Stimulated activated naive CD8-positive, alpha-beta T cell treated with anti-CD3 and anti-CD28 coated beads, Interleukin-15, Interleukin-2, amounts not matched to agents 100 U/mL and 50 U/mL, for 24 hours (primary cell): Measurements from ENCODE around the gene NPB.

Experiments used
- ATAC-seq: fragments of 150-1000 bp; cut with Tn5 transposase; one replicate; pipeline ENCODE4 v1.10.0; 2021
- DNase-seq: peaks from one replicate; pipeline ENCODE4 v3.0.0; 2021

Gene NPB

DNA sequence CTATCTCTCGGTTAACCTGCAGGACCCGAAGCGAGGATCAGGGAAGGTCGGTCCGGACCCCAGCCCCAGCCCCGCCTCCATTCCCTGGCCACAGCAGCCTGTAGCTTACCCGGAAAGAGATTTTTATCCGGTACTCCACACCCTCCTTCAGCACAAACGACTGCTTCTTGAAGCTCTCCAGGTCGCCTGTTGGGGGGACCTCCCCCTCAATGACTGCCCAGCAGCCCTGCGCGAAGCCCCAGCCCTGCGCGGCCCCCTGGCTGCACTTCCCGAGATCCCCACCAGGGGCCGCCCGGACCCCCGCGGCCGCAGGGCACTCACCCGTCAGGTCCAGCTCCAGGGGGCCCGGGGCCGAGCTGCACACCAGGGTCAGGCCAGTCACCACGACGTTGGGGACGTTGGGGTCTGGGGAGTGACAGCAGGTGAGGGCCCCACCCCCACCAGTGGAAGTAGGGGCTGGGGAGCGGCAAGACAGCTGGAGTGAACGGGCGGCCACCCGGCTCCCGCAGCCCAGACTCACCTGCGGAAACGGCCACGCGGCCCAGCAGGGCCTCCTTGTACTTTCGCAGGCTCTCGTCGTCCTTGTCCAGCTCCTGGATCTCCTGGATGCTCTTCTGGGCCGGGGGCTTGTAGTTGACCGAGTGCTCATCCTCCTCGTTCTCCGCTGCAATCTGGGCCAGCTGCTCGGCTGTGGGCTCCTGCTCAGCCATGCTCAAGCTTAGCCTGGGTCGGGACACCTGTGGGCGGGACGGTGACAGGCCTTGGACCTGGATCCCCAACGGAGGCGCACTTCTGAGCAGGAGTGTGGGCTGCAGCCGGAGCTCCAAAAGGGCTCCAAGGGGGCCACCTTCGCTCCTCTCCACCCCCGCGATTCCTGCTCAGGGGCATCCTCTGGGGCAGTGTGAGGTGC is 32.6 kb upstream of the NPB start:
- peak; percentile 78 for DNase-seq
- peak; percentile 15 for ATAC-seq

DNA sequence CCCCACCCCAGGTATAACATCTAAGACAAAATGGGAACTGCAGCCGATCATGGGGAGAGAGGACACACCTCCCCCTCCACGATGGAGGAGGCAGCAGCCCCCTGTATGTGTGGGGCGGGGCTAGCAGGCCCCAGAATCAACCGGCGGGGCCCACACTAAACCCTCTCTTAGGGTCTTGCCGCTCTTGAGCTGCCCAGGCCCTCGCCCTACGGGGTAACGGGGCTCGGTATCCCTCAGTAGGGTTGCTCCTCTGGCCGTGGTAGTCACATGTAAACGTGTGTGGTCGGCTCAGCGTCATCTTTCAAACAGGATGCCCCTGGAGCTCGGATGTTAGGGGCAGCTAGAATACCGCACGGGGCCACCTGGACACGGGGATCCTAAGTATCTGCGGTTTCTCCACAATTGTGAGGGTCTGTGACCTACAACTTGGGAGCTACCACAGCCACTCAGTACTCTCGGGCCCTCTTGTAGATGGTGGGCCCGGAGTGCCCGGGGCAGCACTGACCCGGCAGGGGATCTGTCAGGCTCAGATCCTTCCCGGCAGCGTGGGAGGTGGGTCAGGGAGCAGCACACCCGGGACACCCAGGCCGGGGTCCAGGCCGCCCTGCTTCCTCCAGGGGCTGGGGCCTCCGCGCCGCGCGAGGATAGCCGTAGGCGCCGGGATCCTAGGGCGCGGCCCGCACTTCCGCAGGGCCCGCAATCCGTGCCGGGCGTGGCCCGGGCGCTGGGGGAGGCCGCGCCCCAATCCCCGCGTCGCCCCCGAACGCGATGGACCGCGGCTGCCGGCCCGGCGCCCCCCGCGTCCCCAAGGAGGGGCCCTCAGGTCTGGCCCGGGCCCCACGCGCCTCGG is 31.7 kb upstream of the NPB start:
- peak; percentile 61 for DNase-seq
- peak; percentile 5 for ATAC-seq

DNA sequence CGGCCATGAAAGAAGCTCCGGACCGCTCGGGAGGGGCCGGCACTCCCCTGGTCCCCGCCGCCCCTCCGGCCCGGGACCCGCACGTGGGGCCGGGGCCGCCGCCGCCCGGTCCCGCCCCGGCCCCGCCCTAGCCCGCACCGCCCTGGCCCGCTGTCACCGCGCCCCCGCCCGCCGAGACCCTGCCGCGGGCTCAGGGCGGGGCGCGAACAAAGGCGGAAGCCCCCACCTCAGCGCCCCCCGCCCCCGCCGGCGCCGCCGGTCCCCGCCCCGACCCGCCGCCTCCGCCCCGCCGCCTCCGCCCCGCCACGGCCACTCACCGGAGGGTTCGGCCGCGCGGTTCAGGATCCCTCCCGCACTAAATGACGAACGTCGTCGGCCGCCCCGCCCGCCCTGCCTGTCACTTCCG is 31.1 kb upstream of the NPB start, which contains the start of gene ARHGDIA:
Gene ARHGDIA, minus strand, starts transcription at position 357 of the 406 bp plus-strand sequence. CDS start 1,407 bp downstream, outside the sequence.
- DNase-seq, result no peak
- peak; percentile 53 for ATAC-seq

DNA sequence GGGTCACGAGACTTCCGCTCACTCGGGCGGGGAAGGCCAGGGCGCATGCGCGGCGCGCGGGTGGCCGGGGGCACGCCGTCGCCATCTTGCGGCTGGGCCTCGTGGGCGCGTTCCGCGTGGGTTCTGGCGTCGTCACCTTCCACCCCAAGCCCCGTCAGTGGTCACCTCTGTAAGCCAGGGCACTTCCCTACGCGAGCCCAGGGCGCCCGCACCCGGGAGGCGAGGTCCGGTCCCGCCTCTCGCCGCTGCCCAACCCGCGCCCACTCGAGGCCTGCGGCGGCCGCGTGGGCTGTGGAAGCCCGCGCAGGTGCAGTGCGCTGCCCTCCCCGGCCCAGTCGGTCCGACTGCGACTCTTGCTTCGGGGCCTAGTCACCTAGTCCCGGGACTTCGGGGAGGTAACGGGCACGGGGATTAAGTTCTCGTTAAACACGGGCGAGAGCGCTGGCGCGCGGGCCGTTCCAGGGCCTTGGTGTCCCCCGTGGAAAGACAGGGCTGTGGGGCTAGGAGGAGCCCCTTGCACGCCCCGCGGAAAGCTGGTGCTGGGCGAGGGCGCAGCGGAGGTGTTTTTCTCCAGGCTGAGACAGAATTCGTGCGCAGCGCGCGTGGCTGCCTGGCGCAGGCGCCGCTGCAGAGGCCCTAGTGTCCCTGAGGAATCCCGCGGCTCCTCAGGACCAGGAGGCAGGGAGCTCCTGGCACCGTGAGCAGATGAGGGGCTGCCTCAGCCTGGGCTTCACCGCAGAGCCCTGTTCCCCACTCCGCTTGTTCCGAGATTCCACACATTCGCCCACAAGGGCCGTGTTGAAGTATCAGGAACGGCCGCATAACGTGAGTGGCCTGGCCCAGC is 30.4 kb upstream of the NPB start:
- DNase-seq (peak; percentile 98), ATAC-seq (no peak)

DNA sequence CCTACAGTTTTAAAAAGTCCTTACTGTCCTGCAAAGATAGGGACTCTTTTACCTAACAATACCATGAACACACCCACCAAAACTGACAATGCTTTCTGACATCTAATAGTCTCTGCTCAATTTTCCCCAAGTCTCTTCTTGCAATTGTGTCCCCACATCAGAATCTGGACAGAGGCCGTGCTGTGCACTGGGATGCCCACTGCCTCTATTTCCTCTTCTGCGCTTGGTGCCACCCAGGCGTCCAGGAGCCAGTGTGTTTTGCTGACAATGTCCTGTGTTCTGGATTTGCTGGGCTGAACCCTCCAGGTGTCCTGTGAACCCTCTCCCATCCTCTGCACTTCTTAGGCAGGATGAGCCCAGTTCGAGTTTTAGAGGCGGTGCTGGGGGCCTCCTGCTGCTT is 24.5 kb upstream of the NPB start:
- DNase-seq (no peak), ATAC-seq (no peak)

DNA sequence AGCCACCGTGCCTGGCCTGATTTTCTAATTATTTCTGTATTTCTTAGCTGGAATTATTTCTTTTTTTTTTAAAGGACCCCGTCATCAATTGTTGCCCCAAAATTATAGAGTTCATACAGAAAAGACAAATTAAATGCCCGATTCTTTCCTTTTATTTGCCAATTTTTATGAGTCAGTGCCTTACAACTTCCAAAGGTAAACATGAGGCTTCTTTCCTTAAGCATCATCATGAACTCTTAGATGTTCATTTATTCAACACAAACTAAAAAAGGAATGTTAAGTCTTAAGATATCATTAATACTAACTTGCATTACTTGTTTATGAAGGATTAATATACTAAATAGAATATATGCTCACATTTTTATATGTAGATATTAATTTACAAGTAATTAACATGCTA is 23.7 kb upstream of the NPB start:
- DNase-seq, result no peak
- ATAC-seq, result no peak

DNA sequence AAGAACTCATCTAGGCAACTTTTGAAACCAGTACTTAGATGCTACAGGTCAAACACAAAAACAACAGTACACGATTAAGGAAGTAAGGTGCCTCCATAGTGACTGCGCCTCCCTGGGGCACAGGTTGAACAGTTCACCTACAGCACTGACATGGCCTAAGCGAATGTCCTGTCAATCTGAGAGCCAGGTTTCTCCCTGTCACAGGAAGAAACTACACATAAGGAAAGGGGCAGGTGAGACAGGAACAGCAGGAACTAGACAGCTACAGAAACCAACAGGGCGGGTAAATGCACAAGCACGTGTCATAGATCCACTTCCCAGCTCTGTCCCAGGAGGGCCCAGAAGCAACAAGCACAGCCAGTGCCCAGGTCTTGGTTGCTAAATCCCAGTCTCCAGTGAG is 22.9 kb upstream of the NPB start:
- no peak for DNase-seq

DNA sequence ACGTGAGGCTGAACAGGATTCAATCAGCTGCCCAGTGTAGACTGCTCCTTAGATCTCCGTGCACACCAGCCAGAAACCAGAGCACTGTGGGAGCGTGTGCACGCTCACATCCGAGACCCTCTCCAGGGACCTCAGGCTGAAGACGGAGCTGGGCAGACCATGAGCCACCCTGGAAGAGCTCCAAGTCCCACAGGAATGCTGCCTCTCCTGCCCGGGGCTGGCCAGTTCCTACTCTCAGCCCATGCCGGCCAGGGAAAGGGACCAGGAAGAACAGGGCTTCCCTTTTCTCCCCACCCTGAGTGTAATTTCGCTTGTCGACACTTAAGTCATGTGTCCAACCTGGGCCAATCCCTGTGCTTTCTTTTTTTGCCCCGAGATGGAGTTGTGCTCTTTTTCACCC is 17.5 kb upstream of the NPB start:
- DNase-seq, result no peak
- no peak for ATAC-seq

More for the DNA sequence above, 22.9 kb upstream of the NPB start:
- ATAC-seq, result no peak

DNA sequence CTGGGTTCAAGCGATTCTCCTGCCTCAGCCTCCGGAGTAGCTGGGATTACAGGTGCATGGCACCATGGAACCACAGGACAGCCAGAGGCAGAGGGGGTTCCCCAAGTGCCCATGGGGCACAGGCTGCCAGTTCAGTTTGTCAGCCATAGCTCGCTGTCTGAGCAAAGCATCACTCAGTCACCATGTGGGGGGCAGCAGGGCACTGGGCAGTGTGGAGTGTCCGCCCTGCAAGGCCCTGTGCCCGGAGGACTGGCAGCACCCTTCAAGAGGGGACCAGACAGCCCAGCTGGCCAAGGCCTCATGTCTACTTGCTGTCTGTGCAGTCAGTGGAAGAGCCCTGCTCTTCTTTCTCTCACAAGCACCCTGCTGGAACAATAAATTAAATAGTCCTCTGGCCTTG is 17.1 kb upstream of the NPB start:
- DNase-seq (no peak), ATAC-seq (no peak)

DNA sequence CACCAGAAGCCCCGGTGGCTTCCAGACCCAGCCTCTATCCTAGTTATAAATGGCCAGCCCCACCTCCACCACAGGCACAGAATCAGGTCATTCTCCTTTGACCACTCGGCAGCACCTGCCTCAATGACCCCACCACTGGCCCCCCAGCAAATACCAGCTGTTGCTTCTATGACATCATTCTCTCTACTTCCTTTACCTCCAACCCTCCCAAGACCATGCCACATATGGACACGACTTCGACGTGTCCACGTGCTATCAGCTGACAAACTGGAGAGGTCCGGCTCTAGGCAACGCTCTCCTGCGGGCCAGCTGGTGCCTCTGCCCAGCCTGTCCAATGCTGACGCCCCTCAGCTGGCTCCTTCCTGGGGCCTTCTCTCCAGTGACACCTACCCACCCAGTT is 16.6 kb upstream of the NPB start:
- DNase-seq (no peak), ATAC-seq (no peak)

DNA sequence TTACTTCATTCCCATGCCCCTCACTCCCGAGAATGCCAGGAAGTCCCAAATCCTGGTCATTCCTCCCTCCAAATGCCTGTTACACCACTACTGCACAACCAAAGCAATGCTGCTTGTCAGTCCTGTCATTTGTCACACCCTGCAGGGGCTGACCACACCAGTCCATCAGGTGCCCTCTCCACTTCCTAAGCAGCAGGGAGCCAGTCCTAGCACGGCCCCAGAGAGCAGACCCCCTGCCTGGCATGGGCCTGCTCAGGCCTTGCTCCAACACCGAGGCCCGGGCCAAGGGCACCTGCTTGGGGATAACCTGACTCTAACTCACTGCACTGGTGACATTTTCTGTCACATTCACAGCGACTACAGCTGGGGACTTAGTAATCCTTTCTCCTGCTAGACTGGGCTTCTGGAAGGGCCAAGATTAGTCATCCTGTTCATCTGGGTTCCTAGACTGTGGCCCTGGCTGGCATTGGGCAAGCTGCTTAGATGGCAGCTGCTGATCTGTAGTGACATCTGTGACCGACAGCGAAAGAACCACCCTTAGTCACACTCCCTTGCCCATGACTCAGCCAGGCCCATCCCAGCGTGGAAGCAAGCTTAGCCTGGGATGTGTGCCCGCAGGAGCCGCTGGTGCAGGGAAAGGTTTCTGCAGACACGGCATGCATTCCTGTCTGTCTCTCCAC is 16.0 kb upstream of the NPB start:
- DNase-seq (no peak), ATAC-seq (no peak)

DNA sequence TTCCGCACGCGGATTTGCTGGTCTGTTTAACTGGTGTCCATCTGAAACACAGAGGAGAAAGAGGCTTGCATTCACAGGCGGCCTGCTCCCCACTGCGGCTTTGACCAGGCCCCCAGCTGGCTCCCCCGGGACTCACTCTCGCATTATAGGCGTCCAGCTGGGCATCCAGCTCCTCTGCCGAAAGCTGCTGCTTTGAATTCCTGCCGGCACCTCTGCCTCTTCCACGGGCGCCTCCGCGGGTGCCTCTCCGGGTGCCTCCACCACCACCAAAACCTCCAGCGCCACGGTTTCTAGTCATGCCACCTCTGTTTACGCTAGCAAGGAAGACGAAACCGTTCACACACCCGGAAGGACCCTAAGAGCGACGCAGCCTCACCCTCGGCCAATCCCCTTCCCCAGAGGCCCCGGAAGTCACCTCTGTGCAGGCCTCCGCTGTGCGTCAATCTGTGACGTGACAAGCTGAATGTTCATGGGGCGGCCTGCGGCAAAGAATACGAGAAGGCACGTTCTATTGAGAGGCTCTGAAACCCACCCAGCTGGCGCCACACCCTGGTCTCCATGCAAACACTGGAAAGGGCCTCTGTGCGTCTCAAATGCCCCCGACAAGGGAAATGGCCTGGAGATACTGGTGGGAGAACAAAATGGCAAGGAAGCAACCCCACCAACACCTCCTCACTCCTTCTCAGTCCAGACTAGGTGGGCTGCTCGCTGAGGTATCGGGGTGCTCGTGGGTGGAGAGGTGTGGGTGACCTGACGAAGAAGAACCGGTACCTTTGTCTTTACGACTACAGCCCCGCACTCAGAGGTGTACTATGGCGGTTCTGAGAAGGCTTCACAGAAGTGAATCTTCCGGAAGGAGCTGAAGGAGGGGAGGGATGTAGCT is 13.7 kb upstream of the NPB start:
- DNase-seq (no peak), ATAC-seq (no peak)

DNA sequence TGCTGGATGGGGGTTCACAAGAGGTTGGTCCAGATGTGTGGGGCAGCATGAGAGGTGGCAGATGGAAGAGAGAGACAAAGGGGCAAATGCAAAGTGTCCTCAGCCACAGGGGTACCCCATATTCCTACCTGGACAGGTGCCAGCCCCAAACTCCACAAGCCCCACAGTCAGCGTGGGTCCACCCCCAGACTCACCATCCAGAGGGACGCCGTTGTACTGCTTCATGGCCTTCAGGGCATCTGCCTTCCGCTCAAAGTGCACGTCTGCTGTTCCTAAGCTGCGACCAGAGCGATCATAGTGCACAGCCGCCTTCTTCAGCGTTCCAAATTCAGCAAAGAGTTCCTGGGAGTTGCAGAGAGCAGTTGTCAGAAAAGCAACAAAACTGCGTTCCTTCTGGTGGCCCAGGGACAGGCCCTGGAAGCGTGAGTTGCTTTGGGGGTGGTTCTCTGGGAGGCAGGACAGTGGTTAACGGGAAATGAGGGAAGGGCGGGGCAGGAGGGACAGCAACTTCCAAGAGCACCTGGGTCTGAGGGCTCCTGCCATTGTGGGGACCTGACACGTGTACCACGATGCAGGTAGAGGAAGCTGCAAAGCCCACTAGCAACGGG is 12.9 kb upstream of the NPB start:
- no peak for DNase-seq
- ATAC-seq, result no peak

DNA sequence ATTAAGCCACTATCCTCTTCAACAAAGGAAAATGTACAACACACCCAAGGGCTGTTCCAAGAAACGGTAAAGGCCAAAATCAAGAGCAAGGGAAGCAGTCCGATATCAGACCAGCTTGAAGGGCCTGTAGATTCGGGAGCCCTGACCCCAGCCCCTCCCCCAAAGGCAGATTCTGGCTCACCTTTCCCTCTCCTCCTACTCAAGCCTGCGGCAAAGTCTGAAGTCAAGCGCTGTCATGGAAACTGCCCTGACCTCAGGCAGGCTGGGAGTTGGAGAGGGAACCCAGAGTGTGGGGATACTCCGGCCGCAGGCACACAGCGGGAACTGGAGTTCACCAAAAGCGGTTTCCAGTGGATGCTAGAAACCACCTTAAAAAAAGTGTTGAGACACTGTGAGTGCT is 12.4 kb upstream of the NPB start:
- DNase-seq, result no peak
- ATAC-seq, result no peak

DNA sequence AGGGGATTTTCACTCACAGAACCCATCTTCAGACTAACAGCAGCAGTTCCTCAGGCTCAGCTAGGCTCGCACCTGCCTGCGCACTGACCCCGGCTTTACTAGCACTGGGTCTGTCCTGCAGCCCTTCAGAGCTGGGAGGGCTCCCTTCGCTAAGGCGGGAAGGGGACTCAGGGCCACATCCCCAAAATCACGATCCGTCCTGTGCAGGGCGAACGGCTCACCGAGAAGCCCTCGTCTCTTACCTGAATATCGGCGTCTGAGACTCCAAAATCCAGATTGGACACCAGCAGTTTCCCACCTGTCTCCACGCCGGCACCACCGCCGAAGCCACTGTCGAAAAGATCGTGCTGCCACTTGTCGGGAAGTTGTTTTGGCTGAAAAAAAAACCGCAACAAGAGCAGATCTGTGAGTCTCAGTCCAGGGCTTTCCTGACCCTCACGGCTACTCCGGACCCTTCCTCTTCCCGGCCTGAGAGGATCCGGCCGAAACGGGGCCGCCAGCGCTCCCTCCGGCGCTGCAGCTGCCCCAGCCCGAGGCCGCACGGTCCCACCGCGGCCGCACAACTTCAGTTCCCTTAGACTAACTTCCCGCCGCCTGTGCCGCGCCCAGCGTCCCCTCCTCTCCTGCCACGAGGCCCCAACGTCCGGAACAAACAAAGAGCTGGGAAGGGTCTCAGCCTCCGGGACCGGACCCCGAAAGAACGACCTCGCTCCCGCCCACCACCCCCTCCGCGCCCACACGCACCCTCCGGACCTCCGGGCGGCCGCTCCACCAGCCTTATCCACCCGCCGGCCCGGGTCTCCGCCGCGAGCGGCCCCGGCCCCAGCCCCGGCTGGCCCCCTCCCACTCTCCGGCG is 11.4 kb upstream of the NPB start:
- peak; percentile 45 for DNase-seq
- no peak for ATAC-seq

DNA sequence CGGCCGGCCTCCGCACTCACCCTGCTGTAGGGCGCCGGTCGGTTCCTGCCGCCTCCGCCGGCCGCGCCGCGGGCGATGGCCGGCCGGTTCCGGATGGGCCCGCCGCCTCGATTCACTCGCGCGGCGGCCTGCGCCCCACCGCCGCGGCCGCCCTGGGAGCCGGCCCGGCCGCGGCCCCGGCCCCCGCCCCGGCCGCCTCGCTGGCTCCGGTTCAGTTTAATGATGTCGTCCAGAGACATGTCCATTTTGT is 10.8 kb upstream of the NPB start:
- ATAC-seq (peak; percentile 1), DNase-seq (no peak)

DNA sequence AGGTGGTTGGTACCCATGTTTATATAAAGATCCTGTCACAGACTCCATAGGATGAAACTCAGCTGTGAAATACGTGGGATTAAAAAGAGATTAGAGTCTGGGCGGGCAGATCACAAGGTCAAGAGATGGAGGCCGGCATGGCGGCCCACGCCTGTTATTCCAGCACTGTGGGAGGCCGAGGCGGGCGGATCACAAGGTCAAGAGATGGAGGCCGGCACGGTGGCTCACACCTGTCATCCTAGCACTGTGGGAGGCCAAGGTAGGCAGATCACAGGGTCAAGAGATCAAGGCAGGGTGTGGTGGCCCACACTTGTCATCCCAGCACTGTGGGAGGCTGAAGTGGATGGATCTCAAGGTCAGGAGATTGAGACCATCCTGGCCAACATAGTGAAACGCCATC is 6.6 kb upstream of the NPB start:
- no peak for DNase-seq
- ATAC-seq, result no peak

DNA sequence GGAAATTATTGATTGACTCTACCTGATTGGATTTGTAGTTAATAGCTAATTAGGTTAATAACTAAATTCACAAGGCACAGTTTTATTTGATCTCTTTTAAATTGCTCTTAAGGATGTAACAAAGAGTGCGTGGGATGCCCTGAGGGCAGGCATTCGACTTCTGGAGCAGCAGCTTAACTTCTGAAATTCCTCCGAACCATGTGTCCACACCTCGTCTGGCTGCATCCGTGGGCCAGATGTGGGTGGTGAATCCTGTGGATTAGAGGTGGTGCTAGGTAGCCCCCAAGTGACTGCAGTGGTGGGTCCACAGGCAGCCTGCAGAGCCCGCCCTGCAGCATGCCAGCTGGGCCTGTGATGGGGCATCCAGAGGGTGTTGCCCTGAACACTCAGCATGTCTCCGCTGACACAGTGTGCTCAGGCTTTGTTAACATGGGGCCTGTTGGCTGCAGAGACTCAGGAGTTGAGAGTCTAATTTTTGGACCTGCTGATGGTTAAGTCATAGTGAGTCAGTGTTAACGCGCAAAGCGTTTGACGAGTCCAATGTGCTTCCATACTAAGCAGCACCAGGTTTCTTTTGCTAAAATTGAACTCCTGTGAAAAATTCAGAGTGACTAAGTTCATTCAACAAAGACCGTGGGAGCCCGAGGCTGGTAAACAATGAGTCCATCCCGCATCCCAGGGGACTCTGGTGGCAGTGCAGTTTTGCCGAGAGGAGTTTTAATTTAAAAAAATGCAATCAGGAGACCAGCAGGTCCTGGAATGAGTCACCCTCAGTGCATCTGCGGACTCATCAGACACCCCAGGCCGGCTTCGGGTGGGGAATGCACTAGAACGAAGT is 3.8 kb upstream of the NPB start:
- no peak for DNase-seq

DNA sequence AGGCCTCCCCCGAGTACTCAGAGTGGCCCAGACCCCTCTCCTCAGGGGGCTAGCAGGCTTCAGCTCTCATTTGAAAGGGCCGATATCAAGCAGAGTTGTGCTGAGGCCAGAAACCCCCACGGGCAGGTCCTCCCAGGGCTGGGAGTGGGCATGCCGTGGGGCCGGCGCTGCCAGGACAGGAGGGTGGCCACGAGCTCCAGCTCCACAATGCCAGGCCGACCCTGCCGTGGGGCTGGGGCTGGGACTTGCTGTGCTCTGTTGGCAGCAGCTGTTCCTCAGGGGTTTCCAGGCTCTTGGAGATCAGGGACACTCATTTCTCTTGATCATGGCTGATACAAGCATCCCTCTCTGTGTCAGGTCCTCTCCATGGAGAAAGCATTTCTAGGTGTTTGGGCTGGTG is 3.2 kb upstream of the NPB start:
- no peak for ATAC-seq

More for the DNA sequence above, 3.8 kb upstream of the NPB start:
- ATAC-seq, result no peak

More for the DNA sequence above, 3.2 kb upstream of the NPB start:
- DNase-seq, result no peak
